Activated CD4-positive, alpha-beta T cell treated with anti-CD3 and anti-CD28 coated beads, Interleukin-2, Interleukin-6, amounts not matched to agents 100 ng/mL and 50 ng/mL, durations not matched to agents 16 hours and 8 hours (primary cell): ENCODE results near the gene IFT20.
A peak's percentile ranks its signal among the peaks of the same experiment; 100 is the strongest.
"Not testable (repeated sequence)": the region's sequence is repeated elsewhere in the genome, so short reads cannot be mapped to it uniquely, and the experiment has no call there.

Source experiments
- DNase-seq: peaks from one replicate; pipeline ENCODE4 v3.0.0-alpha.2; 2020

The IFT20 gene

DNA sequence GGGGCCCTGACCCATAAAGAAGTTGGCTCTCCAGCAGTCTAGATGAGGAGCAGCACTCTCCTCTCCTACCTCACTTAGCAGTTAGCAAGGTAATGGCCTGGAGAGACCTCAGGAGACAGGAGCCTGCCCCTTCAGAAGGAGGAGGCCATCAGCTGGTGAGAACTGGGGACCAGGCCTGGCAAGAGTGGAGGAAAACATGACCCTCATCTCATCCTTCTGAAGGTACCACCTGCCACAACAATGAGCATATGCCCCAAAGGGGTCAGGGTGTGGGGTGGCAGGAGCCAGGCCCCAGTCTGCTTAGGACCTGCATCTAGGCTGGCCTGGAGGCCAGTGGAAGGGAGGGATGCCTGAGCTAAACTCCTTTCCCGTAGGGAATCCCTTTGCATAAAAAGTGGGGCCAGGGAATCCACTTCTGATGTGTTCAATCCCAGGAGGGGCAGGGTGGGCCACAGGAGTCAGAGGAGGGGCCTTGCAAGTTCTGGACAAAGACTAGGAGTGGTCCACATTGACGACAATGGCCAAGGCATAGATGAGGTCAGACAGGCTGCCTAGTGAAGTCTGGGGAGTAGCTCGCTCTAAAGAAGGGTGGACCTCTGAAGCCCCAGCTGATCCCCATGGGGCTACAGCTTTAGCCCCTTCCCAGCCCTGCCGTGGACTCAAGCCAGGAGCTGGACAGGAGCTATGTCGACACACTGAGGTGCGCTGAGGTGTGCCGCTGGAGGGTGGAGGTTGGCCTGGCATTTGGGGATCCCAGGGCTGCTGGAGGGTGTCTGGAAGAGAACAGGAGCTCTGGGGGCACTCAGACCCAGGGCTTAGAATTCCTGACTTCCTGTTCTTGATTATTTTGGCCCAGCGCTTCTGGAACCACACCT, 28.7 kb upstream of the IFT20 start:
- DNase-seq = no peak

DNA sequence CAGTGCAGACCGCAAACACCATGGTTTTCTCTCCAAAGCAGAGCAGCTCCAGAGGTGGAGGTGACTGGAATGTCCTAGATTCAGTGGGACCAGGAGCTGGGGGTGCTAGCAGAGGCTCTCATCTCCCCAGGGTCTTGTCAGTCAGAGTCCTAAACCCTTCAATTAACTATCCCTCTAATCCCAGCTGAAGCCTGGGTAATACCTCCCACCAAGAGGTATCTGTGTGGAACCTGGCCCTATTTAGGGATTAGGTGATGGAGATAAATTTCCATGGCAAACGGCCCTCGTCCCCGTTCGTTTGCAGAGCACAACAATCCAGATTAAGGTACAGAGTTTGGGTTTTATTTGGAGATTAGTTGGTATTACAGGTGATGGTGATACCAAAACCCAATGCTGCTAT, 27.9 kb upstream of the IFT20 start:
- DNase-seq = no peak

- no peak for DNase-seq
These were observed 22.6 kb upstream of the IFT20 start for GRCh38 chr17:28357901-28358197.

GRCh38 chr17:28357061-28357900, 22.0 kb upstream of the IFT20 start, which contains the start of gene POLDIP2:
Gene POLDIP2, minus strand, starts transcription at chr17:28357527. Its CDS starts 79 bp downstream, at chr17:28357448.
- peak; percentile 98 for DNase-seq

DNA sequence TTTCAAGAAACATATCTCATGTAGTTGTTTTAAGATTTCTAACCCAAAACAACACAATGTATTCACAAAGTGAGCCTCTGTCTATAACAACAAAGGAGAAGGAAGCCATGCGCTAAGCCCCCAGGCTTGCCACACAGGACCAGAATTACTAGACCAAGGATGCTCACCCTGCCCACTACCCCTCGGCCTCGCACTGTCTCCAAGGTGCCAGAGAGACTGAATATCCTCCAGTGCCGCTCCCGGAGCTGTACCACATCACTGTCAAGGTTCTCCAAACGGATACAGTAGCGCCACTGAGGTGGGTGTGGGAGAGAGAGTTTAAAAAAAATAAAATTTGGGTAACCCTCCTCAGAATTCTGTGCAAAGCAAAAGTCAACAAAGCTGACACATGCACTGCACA, 15.0 kb upstream of the IFT20 start:
- no peak for DNase-seq

- no peak for DNase-seq
These were observed 13.7 kb upstream of the IFT20 start for GRCh38 chr17:28348979-28349378.

DNA sequence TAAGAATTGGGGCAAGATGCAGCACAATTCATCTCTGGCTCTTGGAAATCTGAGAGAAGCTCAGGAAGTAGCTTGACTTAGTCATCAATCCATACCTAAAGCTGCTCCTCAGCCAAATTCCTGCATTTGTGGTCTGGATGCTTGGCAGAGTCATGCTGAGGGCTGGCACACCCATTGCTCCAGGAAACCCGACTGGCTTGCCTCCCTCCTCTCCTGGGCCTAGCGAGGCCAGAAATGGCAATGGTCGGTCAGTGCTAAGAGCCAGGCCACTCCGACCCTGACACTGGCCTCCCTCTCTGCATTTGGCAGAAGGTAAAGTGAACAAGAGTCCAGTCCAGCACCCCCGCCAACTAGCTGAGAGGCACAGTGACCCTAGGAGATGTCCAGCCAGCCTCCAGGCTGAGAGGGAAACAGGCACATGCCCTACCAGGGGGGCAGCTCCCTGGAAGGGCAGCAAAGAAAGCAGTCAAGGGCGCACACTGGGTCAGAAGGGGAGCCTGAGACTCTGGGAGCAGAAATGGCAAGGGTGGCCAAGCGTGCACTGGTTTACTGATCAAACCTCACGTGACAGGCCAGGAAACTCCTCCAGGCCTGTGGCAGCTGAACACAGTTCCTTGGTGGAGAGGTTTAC, 12.1 kb upstream of the IFT20 start:
- no peak for DNase-seq

DNA sequence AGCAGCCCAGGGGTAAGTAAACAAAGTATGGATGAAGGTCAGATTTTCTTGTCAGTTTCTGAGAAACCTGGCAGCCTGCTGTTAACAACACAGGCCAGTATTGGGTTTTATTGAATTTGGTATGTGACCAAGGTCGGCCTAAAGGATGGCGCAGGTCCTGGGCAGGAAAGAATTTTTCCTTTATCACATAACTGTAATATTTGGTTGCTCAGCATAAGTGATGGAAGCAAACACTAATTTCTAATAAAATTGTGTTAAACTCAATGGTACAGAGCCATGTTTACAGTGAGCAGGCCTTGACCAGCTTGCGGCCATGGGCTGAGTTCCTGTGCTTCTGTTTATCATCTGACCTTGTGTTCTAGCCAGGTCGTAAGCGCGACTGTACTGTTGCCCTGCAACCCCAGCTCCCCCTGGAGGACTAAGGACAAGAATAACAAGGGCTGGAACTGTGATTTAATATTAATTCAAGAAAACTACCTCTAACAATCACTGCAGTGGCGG, 11.5 kb upstream of the IFT20 start:
- DNase-seq = no peak

DNA sequence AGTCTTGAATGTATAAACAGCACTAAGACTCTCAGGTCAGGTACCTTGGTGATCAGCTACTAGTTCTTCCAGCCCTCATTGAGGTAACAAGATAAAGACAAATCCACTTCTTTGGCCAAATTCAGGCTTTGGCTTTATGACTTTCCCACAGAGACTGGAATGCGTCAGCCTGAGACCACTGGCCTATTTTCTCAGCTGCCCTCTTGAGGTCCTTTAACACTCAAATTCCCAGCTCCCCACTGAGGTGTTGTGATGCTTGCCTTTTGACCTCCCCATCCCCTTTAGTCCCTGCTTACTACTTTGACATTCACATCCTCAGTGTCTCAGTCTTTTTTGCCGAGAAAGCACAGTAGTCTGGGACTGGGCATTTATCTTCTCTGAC, 10.9 kb upstream of the IFT20 start:
- DNase-seq = no peak

- no peak for DNase-seq
These were observed 10.3 kb upstream of the IFT20 start for GRCh38 chr17:28345419-28346198.

- no peak for DNase-seq
These were observed 9.2 kb upstream of the IFT20 start for GRCh38 chr17:28344435-28344901.

- no peak for DNase-seq
These were observed 8.7 kb upstream of the IFT20 start for GRCh38 chr17:28344011-28344410.

DNA sequence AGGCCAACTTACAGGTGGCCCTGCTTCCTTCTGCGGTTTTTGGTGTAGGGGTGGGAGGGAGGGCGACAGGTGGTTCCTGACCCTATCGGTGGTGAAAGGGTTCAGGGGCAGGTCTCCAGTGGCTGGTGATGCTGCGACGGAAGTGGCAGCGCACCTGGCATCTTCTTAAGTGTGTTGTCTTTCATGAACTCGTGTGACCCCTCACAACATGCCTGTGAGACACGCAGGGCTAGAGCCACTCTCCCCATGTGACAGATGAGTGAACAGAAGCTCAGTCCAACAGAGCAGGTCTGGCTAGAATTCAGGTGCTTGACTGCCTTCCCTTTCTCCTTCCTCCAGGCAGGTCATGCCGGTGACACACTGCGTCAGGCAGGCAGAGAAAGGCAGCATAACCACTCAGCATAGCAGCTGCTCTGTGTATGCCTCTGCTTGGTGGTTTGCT, 8.2 kb upstream of the IFT20 start:
- DNase-seq = no peak

DNA sequence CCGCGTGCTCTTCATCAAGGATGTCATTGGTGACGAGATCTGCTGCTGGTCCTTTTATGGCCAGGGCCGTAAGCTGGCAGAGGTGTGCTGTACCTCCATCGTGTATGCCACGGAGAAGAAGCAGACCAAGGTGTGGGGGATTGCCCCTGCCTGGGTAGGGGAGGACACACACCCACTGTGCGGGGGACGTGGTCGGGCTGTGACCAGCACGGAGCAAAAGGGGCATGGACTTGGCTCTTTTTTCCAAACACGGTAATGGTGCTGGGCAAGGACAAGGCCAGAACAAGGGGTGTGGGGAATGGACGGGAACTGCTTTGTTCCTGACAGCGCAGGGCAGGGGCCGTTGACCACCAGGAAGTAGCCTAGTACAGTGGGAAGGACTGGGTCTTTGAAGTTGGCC, 7.0 kb upstream of the IFT20 start:
- no peak for DNase-seq

- no peak for DNase-seq
These were observed 6.2 kb upstream of the IFT20 start for GRCh38 chr17:28341516-28341915.

DNA sequence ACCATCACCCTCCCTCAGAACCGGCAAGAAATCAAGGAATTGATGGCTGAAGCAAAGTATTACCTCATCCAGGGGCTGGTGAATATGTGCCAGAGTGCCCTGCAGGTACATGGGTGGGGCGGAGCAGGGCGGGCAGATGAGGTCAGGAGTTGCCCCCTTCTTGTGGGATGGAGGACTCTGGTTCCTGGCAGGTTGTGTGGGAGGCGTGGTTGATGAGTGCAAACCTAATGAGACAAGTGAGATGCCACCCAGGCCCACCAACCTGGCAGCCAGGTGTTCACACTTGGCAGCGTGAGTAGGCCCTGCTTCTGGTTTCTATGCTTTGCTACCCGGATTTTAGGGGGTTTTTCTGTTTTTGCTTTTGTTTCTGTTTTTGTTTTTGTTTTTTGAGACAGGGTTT, 5.1 kb upstream of the IFT20 start:
- no peak for DNase-seq

- DNase-seq = no peak
These were observed 4.2 kb upstream of the IFT20 start for GRCh38 chr17:28339431-28339830.

DNA sequence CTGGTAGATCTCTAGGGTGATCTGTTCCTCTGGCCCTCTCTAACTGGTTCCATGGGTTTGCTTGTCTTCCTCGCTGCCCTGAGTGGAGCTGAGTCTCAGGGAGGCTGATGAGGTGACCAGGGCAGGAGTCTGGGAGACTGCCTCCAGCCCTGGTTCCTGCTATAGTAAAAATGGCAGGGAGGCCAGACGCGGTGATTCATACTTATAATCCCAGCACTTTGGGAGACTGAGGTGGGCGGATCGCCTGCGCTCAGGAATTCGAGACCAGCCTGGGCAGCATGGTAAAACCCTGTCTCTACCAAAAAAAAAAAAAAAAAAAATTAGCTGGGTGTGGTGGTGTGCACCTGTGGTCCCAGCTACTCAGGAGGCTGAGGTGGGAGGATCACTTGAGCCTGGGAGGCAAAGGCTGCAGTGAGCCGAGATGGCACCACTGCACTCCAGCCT, 3.5 kb upstream of the IFT20 start:
- not testable (repeated sequence) for DNase-seq

- no peak for DNase-seq
These were observed 2.9 kb upstream of the IFT20 start for GRCh38 chr17:28338056-28338768.

GRCh38 chr17:28335959-28336871, 943 bp upstream of the IFT20 start:
- no peak for DNase-seq
